ELR (cell line): ENCODE data around the gene GMPPA.

ENCODE experiments used
- DNase-seq: peaks from one replicate; pipeline ENCODE4 v3.0.0-alpha.2; 2015; ENCODE audit warnings: low read depth

GMPPA gene

GRCh38 chr2:219468410-219469185, 30.1 kb upstream of the GMPPA start:
- no peak for DNase-seq

- peak; percentile 89 for DNase-seq
Observed at GRCh38 chr2:219469186-219469724, 29.4 kb upstream of the GMPPA start.

GRCh38 chr2:219470429-219470828, 28.3 kb upstream of the GMPPA start:
- DNase-seq = no peak

- DNase-seq = no peak
Observed at GRCh38 chr2:219471476-219472371, 27.0 kb upstream of the GMPPA start.

- no peak for DNase-seq
Observed at GRCh38 chr2:219472629-219473187, 26.0 kb upstream of the GMPPA start.

- no peak for DNase-seq
Observed at GRCh38 chr2:219473511-219473910, 25.2 kb upstream of the GMPPA start.

GRCh38 chr2:219474285-219475060, 24.2 kb upstream of the GMPPA start:
- DNase-seq = no peak

GRCh38 chr2:219475278-219475677, 23.4 kb upstream of the GMPPA start:
- DNase-seq = no peak

GRCh38 chr2:219475697-219476651, 22.7 kb upstream of the GMPPA start:
- DNase-seq = peak; percentile 65

GRCh38 chr2:219476652-219477151, 22.0 kb upstream of the GMPPA start:
- no peak for DNase-seq

GRCh38 chr2:219477179-219477578, 21.5 kb upstream of the GMPPA start:
- DNase-seq = no peak

- DNase-seq = no peak
Observed at GRCh38 chr2:219477815-219478214, 20.9 kb upstream of the GMPPA start.

GRCh38 chr2:219478916-219479315, 19.8 kb upstream of the GMPPA start:
- DNase-seq = no peak

- DNase-seq = no peak
Observed at GRCh38 chr2:219480004-219480403, 18.7 kb upstream of the GMPPA start.

GRCh38 chr2:219482674-219483405, 15.9 kb upstream of the GMPPA start:
- no peak for DNase-seq

- no peak for DNase-seq
Observed at GRCh38 chr2:219483451-219484342, 15.0 kb upstream of the GMPPA start.

- no peak for DNase-seq
Observed at GRCh38 chr2:219484343-219485200, 14.1 kb upstream of the GMPPA start.

- no peak for DNase-seq
Observed at GRCh38 chr2:219485201-219485580, 13.5 kb upstream of the GMPPA start.
